ENCODE results near the gene PRR19.

The PRR19 gene

DNA sequence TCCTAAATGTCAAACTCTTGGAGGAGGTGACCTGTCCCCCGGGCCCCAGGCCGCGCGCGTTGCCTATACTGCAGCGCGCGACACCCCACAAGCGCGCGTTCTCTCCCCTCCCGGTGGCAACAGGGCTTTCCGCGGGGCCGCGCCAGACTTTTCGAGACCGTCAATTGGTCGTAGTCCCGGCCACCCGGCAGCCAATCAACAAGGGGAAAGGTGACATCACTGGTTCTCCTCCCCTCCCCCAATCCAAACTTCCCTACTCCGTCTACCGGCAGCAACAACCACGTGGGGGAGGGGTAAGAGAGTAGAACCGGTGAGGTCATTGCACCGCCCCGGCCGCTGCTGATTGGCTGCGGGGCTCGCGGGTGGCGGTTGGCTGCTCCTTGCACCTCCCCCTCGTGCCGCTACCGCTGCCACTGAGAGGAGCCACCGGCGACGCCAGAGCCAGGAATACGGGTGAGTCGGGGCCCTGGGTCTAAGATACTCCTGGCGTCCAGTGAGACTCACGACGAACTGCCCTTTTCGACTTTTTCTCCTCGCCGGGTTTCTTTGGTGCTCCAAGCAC, 33.7 kb upstream of the PRR19 start:
- Histone ChIP-seq H3K36me3 (ENCODE audit: insufficient read depth, low read length) (no peaks in the 10 kb centered on the region), H3K9me3 (ENCODE audit: control insufficient read depth, insufficient read depth, low read length) (no peaks in the 10 kb centered on the region), H3K4me1 (ENCODE audit: insufficient read depth, low read length) (peaks cover 19% of the 10 kb centered on the region), H3K9ac (ENCODE audit: low read depth, low read length) (peak overlapping the region; percentile 92)

DNA sequence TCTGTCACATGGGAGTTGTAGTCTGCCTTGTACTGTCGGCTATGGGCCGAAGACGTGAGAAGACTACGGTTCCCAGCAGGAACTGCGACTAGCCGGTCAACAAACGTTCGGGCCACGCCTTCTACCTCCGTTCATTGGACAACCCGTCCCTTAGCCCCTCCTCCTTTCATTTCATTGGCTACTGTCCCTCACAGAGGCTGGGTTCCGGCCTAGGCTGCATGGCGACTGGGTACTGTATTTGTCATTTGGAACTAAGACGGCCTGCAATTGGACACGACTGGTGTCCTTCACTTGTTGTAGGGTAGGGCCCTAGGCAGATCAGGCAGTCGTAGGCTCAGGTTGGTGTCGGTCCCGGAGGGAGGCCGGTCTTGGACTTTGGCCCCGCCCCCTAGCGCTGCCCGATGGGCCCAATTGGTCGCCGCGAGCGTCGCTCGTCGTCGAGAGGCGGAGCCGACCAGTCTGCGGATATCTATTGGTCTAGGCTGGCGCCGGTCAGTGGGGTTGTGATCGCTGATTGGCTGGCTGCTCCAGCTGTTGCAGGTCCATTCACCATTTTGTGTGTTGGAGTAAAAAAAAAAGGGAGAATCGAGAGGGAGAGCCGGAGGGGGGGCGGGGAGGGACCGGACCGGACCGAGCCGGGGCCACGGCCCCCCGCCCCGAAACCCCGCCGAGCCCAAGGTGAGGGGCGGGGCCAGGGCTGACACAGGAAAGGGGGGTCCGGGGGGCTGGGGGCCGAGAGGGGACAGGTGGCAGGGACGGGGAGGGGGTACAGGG, 33.0 kb upstream of the PRR19 start, which contains the start of gene CIC:
Gene CIC, plus strand, starts transcription at position 549 of the 774 bp plus-strand sequence. CDS start 2,532 bp downstream, outside the sequence.
- H3K9me3 ChIP-seq (ENCODE audit: control insufficient read depth, insufficient read depth, low read length), result no peaks in the 10 kb centered on the region
- no peaks in the 10 kb centered on the region for H3K36me3 ChIP-seq (ENCODE audit: insufficient read depth, low read length)
- peaks cover 19% of the 10 kb centered on the region for H3K4me1 ChIP-seq (ENCODE audit: insufficient read depth, low read length)
- H3K9ac ChIP-seq (ENCODE audit: low read depth, low read length), result peak within 1 kb of the TSS; percentile 92

DNA sequence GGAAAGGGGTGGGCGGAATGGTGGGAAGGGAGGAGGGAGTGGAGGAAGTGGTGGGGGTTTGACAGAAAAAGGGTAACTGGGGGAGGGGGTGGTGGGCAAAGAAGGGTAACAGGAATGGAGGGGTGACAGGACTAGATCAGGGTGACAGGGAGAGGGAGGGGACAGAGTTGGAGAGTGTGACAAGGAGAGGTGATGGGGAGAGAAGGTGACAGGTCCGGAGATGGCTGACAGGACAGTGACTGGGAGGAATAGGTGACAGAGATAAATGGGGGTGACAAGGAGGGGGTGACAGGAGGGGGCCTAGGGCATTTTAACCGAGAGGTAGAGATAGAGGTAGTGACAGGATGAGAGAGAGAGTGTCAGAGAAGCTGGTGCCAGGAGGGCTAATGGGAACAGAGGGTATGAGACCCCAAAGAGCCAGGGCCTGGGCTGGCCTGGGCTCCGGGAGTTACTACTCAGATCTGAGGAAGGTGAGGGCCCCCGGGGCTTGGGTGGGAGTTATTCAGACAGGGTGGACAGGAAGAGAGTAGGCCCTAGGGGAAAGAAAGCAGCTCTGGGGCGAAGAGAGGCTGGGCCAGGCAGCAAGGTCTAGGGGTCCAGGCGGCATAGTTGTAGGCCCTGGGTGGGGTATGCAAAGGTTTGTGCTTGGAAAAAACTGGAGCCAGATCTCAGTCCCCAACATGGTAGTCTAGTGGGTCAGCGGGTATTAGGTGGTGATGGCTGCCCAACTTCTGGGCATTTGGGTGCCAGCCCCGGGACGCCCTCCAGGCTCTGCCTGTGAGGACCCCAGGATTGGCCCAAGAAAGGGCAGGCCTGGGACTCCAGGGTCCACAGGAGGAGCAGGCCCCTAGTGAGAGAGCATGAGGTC, 32.2 kb upstream of the PRR19 start:
- Histone ChIP-seq H3K36me3 (ENCODE audit: insufficient read depth, low read length) (no peaks in the 10 kb centered on the region), H3K4me1 (ENCODE audit: insufficient read depth, low read length) (peaks cover 19% of the 10 kb centered on the region), H3K9me3 (ENCODE audit: control insufficient read depth, insufficient read depth, low read length) (no peaks in the 10 kb centered on the region), H3K9ac (ENCODE audit: low read depth, low read length) (peak overlapping the region; percentile 64)

DNA sequence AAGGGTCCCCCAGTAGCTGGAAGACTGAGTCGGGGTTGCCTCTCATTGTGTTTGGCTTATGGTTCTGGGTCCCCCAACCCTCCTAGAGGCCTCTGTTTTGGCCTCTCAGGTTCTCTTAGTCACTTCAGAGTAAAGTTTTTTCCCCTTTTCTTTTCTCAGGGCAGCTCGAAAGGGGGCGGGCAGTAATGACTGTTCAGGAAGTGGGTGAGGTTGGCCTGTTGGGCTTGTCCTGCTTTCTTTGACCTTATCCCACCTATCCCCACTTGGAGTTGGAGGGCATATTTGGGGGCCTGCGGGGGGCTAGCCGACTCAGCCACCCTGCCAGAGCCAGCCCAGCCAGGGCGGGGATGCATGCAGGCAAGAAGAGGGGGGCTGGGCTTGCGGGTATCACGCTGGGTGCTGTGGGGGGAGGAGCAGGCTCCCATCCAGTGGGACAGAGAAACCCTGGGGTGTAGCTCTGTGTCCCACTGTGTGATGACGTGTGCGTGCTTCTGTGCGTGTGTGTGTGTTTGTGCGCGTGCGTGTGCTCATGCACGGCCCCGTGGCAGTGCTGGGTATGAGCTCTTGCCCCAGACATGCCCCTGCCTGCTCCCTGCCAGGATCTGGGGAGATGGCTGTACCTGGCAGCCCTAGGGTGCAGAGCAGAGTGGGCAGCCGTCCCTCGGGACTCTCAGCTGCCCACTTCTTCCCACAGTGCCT, 31.4 kb upstream of the PRR19 start:
- Histone ChIP-seq H3K36me3 (ENCODE audit: insufficient read depth, low read length) (no peaks in the 10 kb centered on the region), H3K9ac (ENCODE audit: low read depth, low read length) (peak overlapping the region; percentile 64), H3K9me3 (ENCODE audit: control insufficient read depth, insufficient read depth, low read length) (no peaks in the 10 kb centered on the region), H3K4me1 (ENCODE audit: insufficient read depth, low read length) (peaks cover 19% of the 10 kb centered on the region)

DNA sequence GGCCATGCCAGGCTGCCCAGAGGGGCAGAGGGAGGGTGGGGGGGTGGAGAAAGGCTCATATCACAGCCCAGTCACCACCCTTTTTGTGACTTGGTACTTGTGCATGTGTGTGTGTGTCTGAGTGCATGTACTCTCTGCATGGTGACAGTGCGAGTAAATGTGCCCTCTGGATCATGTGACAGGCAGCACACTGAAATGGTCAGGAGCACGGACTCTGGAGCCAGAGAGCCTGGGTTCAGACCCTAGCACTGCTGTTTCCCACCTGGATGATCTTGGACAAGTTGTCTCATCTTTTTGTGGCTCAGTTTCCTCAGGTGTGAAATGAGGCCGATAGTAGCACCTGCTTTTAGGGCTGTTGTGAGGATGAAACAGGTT, 30.9 kb upstream of the PRR19 start:
- H3K9me3 ChIP-seq (ENCODE audit: control insufficient read depth, insufficient read depth, low read length), result no peaks in the 10 kb centered on the region
- peak overlapping the region; percentile 5; the same call in 1 of the 2 replicates for H3K9ac ChIP-seq (ENCODE audit: low read depth, low read length)
- peaks cover 19% of the 10 kb centered on the region for H3K4me1 ChIP-seq (ENCODE audit: insufficient read depth, low read length)
- H3K36me3 ChIP-seq (ENCODE audit: insufficient read depth, low read length), result no peaks in the 10 kb centered on the region

DNA sequence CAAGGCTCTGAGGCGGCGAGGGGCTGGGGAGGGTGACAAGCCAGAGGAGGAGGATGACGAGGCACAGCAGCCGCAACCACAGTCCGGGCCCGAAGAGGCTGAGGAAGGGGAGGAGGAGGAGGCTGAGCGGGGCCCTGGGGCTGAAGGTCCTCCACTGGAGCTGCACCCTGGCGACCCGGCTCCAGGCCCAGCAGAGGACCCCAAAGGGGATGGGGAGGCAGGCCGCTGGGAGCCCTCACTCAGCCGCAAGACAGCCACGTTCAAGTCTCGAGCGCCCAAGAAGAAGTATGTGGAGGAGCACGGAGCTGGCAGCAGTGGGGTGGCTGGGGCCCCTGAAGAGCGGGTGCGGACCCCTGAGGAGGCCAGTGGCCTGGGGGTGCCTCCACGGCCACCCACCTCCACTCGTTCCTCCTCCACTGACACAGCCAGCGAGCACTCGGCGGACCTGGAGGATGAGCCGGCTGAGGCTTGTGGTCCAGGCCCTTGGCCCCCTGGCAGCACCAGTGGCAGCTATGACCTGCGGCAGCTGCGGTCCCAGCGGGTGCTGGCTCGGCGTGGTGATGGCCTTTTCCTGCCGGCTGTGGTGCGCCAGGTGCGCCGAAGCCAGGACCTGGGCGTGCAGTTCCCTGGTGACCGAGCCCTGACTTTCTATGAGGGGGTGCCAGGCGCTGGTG, 29.9 kb upstream of the PRR19 start:
- Histone ChIP-seq H3K9me3 (ENCODE audit: control insufficient read depth, insufficient read depth, low read length) (no peaks in the 10 kb centered on the region), H3K4me1 (ENCODE audit: insufficient read depth, low read length) (peaks cover 19% of the 10 kb centered on the region), H3K36me3 (ENCODE audit: insufficient read depth, low read length) (no peaks in the 10 kb centered on the region), H3K9ac (ENCODE audit: low read depth, low read length) (no peak overlapping the region)

DNA sequence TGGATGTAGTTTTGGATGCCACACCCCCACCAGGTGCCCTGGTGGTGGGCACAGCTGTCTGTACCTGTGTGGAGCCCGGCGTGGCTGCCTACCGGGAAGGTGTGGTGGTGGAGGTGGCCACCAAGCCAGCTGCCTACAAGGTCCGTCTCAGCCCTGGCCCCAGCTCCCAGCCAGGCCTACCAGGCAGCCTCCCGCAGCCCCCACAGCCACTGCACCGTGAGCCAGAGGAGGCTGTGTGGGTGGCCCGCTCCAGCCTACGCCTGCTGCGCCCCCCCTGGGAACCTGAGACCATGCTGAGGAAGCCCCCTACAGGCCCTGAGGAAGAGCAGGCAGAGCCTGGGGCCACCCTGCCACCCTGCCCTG, 29.4 kb upstream of the PRR19 start:
- H3K4me1 ChIP-seq (ENCODE audit: insufficient read depth, low read length), result peaks cover 19% of the 10 kb centered on the region
- H3K36me3 ChIP-seq (ENCODE audit: insufficient read depth, low read length), result no peaks in the 10 kb centered on the region
- no peak overlapping the region for H3K9ac ChIP-seq (ENCODE audit: low read depth, low read length)
- H3K9me3 ChIP-seq (ENCODE audit: control insufficient read depth, insufficient read depth, low read length), result no peaks in the 10 kb centered on the region

DNA sequence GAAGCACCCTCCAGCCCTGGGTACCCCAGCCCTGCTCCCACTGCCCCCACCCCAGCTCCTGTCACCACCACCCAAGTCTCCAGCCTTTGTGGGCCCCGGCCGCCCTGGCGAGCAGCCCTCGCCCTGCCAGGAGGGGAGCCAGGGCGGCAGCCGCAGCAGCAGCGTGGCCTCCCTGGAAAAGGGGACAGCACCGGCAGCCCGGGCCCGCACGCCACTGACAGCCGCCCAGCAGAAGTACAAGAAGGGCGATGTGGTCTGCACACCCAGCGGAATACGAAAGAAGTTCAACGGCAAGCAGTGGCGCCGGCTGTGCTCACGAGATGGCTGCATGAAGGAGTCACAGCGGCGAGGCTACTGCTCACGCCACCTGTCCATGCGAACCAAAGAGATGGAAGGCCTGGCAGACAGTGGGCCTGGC, 28.9 kb upstream of the PRR19 start:
- Histone ChIP-seq H3K36me3 (ENCODE audit: insufficient read depth, low read length) (no peaks in the 10 kb centered on the region; the same call in 1 of the 2 replicates), H3K9ac (ENCODE audit: low read depth, low read length) (no peak overlapping the region), H3K9me3 (ENCODE audit: control insufficient read depth, insufficient read depth, low read length) (no peaks in the 10 kb centered on the region), H3K4me1 (ENCODE audit: insufficient read depth, low read length) (peaks cover 23% of the 10 kb centered on the region)

DNA sequence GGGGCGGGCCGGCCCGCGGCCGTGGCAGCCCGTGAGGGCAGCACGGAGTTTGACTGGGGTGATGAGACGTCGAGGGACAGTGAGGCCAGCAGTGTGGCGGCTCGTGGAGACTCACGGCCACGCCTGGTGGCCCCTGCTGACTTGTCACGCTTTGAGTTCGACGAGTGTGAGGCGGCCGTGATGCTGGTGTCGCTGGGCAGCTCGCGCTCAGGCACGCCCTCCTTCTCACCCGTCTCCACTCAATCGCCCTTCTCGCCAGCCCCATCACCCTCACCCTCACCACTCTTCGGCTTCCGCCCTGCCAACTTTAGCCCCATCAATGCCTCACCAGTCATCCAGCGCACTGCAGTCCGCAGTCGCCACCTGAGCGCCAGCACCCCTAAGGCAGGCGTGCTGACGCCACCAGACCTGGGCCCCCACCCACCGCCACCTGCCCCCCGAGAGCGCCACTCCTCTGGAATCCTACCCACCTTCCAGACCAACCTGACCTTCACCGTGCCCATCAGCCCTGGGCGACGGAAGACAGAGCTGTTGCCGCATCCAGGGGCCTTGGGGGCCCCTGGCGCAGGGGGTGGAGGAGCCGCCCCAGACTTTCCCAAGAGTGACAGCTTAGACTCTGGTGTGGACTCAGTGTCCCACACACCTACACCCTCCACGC, 28.4 kb upstream of the PRR19 start:
- no peak overlapping the region for H3K9ac ChIP-seq (ENCODE audit: low read depth, low read length)
- H3K4me1 ChIP-seq (ENCODE audit: insufficient read depth, low read length), result peaks cover 26% of the 10 kb centered on the region
- no peaks in the 10 kb centered on the region; the same call in 1 of the 2 replicates for H3K36me3 ChIP-seq (ENCODE audit: insufficient read depth, low read length)
- no peaks in the 10 kb centered on the region for H3K9me3 ChIP-seq (ENCODE audit: control insufficient read depth, insufficient read depth, low read length)

DNA sequence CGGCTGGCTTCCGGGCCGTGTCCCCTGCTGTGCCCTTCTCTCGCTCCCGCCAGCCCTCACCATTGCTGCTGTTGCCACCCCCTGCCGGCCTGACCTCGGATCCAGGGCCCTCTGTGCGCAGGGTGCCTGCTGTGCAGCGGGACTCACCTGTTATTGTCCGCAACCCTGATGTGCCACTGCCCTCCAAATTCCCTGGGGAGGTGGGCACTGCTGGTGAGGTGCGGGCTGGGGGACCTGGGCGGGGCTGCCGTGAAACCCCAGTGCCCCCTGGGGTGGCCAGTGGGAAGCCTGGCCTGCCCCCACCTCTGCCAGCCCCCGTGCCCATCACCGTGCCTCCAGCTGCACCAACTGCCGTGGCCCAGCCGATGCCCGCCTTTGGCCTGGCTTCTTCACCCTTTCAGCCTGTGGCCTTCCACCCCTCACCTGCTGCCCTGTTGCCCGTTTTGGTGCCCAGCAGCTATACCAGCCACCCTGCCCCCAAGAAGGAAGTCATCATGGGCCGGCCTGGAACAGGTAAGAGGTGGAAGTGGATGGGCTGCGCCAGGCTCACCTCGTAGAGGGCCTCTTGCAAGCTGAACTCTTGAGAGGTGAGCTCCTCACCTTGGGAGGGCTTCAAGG, 27.8 kb upstream of the PRR19 start:
- Histone ChIP-seq H3K9me3 (ENCODE audit: control insufficient read depth, insufficient read depth, low read length) (no peaks in the 10 kb centered on the region), H3K9ac (ENCODE audit: low read depth, low read length) (no peak overlapping the region), H3K36me3 (ENCODE audit: insufficient read depth, low read length) (no peaks in the 10 kb centered on the region; the same call in 1 of the 2 replicates), H3K4me1 (ENCODE audit: insufficient read depth, low read length) (peaks cover 26% of the 10 kb centered on the region)

DNA sequence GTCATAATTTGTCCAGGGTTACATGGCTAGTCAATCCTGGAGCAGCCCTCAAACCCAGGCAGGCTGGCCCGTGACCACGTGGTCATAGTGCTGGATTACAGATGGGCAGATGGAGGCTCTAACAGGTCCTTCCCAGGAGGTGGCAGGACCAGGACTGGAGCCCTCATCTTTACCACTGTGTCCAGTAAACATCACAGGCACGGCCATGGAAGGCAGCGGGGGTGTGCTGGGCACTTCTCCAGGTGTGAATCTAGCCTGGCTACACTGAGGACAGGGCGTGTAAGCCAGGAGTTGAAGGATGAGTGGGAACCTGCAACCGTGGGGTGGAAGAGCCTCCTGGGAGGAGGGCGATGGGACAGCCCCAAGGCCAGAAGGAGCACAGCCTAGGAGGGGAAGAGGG, 26.8 kb upstream of the PRR19 start:
- Histone ChIP-seq H3K36me3 (ENCODE audit: insufficient read depth, low read length) (no peaks in the 10 kb centered on the region; the same call in 1 of the 2 replicates), H3K4me1 (ENCODE audit: insufficient read depth, low read length) (peaks cover 25% of the 10 kb centered on the region), H3K9ac (ENCODE audit: low read depth, low read length) (no peak overlapping the region), H3K9me3 (ENCODE audit: control insufficient read depth, insufficient read depth, low read length) (no peaks in the 10 kb centered on the region)

DNA sequence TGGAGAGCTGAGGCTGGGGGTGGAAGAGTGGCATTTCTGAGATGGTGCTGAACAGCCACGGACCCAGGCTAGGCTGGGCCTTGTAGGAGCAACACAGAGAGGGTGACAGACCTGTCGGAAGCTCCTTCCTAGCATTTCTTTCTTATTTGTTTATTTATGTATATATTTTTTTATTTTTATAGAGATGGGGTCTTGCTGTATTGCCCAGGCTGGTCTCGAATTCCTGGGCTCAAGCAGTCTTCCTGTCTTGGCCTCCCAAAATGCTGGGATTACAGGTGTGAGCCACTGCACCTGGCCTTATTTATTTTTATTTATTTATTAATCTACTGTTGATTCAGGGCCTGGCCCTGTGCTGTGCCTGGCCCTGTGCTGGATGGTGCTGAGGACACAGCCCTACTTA, 26.4 kb upstream of the PRR19 start:
- H3K9me3 ChIP-seq (ENCODE audit: control insufficient read depth, insufficient read depth, low read length), result no peaks in the 10 kb centered on the region
- H3K9ac ChIP-seq (ENCODE audit: low read depth, low read length), result no peak overlapping the region
- peaks cover 21% of the 10 kb centered on the region; the same call in 1 of the 2 replicates for H3K4me1 ChIP-seq (ENCODE audit: insufficient read depth, low read length)
- no peaks in the 10 kb centered on the region; the same call in 1 of the 2 replicates for H3K36me3 ChIP-seq (ENCODE audit: insufficient read depth, low read length)

DNA sequence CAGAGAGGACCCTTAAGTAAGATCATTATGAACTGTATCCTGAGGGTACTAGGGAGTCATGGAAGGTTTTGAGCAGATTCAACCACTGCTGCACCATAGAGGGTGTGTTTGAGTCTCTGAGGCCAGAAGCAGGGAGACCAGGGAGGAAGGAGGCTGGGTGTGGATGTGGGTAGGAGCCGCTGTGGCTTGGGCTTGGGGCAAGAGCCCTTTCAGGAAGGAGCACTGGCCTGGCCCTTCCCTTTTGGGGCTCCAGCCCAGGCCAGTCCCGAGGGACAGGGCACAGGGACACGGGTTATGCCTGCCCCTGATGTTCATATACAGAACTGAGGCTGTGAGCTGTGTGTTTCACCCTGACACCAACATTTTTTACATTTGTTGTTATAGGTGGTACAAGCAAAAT, 25.6 kb upstream of the PRR19 start:
- no peaks in the 10 kb centered on the region; the same call in 1 of the 2 replicates for H3K36me3 ChIP-seq (ENCODE audit: insufficient read depth, low read length)
- peaks cover 15% of the 10 kb centered on the region; the same call in 1 of the 2 replicates for H3K4me1 ChIP-seq (ENCODE audit: insufficient read depth, low read length)
- no peak overlapping the region for H3K9ac ChIP-seq (ENCODE audit: low read depth, low read length)
- H3K9me3 ChIP-seq (ENCODE audit: control insufficient read depth, insufficient read depth, low read length), result no peaks in the 10 kb centered on the region
